ENCODE data around the gene ADGRB2.

Gene ADGRB2

DNA sequence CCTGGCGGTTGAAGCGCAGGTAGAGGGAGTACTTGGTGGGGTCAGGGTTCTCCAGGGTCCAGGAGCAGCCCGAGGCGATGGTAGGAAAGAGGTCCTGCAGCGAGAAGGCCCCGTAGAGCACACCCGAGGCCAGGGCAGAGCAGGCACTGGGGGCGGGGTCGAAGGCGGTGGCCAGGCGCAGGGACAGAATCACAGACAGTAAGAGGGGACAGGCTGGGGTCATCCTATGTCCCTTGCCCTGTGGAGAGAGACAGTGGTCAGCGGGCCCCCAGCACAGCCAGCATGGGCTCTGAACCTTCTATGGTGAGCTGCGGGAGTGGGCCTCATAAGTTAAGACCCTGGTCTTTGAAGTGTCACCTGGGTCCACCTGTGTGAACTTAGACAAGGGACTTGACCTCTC, 7.6 kb downstream of the ADGRB2 start:
- in situ Hi-C loops (cut with HindIII; ENCODE audit: low pct_ligation_motif_present, low pct_unique_long_range_greater_than_20kb, low sequenced_read_pairs): no loop called here
- DNase-seq: no peak

DNA sequence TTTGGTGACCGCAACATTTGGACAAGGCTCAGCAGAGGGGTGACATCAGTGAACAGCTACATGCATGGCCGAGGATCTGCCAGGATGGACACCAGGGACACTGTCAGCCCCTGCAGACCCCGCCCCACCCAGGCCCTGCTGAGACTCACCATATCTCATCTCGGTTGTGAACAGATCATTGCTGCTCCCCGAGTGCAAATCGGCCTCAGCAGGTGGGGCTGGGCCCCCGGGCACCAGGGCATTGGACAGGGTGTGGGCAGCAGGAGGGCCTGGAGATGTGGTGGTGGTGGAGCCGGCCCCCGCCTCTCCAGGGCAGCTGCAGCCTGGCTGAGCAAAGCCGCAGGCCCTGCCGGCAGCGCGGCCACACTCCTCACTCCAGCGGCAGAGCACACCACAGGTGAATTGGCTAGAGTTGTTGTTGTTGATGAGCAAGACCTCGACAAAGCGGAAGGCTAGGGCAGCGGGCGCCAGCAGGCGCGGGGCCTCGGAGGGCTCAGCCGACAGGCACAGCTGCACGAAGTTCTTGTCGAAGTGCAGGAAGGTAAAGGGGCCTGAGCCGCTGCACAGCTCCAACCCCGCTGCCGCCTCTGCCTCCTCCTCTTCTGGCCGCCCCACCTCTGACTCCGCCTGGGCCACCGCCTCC, 8.2 kb downstream of the ADGRB2 start:
- no peak for DNase-seq
- in situ Hi-C loops (cut with HindIII; ENCODE audit: low pct_ligation_motif_present, low pct_unique_long_range_greater_than_20kb, low sequenced_read_pairs): no loop called here

DNA sequence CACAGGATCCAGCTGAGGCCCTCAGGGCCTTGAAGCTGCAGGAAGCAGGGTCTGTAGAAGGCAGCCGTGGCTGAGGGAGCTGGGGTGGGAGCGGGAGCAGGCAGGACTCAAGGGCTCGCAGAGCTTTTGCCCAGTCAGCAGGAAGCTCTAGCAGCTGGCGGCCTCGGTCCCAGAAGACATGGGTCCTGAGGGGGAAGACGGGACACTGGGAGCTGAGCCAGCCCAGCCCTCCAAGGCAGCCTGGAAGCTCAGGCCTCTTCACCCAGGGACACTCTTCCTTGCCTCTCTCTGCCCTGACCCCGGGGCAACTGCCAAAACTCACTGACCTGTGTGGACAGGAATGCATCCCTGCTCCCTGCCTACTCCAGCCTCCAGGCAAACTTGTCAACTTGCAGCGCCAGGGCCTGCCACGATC, 8.9 kb downstream of the ADGRB2 start:
- DNase-seq: no peak
- in situ Hi-C loops (cut with HindIII; ENCODE audit: low pct_ligation_motif_present, low pct_unique_long_range_greater_than_20kb, low sequenced_read_pairs): no loop called here

DNA sequence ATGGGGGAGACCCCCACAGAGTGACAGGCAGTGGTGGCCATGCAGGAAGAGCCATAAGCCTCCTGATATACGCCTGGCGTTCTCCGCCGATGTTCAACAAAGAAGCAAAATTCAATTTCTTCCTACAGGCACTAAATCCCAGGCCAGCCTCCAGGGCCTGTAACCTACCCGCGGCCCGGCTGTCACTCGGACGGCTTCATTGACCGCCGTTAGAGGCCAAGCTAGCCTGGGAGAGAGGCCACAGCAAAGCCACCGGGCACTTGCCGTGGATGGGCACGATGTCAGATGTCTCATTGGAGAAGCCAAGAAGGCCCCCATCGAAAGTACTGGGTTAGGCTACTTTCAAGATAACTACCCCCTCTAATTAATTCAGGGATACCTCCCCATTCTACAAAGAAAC, 9.7 kb downstream of the ADGRB2 start:
- DNase-seq: no peak
- in situ Hi-C loops (cut with HindIII; ENCODE audit: low pct_ligation_motif_present, low pct_unique_long_range_greater_than_20kb, low sequenced_read_pairs): no loop called here

DNA sequence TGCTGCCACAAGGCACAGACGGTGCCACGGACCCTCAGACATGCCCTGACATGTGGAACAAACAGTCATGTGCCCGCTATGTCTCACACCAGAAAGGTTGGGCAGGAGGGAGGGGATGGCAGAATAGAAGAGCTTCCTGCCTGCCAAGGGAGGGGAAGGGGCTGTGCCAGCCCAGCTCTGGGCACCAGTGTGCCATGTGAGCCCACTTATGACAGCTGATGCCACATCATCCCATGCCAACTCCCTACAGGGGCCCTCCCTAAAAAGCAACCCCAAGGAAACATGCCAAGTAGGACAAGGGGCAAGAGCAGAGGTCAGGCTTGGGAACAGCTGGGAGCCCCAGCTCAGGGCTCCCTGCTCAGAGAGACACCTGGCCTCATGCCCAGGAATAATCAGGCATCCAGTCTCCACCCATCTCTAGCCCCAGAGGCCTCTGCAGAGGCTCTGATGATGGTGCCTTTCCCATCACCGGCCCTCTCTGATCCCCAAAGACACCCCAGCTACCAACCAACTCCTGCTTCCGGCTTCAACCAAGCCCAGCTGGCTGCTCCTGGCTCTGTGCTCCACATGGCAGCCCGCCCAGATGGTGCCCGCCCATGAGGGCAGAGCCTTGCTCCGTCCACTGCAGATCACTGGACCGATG, 10.3 kb downstream of the ADGRB2 start:
- in situ Hi-C loops (cut with HindIII; ENCODE audit: low pct_ligation_motif_present, low pct_unique_long_range_greater_than_20kb, low sequenced_read_pairs): no loop called here
- DNase-seq: no peak

DNA sequence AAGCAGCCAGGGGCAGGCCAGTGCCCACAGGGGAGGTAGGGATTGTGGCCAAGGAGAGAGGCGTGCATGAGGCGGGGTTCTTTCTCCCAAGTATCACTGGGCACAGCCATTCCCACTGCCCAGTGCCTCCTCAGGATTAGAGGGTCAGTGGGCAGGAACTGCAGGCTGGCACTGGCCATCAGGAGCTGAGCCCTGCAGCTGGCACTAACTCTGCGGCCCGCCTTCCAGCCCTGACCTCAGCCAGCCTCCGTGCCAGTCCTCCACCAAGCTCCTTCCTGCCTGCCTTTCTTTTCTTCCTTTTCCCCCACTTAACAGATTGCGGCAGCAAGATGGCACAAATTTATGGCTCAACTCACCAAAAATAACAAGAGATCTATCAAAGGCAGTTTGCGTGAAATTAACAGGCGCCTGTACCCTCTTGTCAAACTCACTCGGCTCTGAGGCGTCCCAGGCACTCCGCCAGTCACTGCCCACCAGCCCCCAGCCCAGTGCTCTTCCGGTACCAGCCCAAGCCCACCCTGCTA, 11.1 kb downstream of the ADGRB2 start:
- in situ Hi-C loops (cut with HindIII; ENCODE audit: low pct_ligation_motif_present, low pct_unique_long_range_greater_than_20kb, low sequenced_read_pairs): no loop called here
- no peak for DNase-seq

DNA sequence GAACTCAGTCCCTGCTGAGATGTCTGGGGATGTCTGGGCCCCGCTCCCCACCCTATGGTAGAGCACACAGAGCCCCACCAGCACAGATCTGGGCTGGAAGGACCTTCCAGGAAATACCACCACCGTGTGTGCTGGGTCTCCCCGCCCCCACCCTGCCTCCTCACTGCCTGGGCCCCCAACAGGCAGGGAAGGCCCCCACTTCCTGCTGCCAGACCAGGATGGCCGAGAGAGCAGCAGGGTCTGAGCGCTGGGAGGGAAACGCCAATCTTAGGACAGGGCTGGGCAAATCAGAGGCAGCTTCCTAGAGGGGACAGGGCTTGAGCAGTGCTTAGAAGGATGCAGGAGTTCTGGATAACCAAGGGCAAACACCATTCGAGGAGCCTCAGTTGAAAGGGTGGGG, 11.9 kb downstream of the ADGRB2 start:
- DNase-seq: no peak
- in situ Hi-C loops (cut with HindIII; ENCODE audit: low pct_ligation_motif_present, low pct_unique_long_range_greater_than_20kb, low sequenced_read_pairs): no loop called here

DNA sequence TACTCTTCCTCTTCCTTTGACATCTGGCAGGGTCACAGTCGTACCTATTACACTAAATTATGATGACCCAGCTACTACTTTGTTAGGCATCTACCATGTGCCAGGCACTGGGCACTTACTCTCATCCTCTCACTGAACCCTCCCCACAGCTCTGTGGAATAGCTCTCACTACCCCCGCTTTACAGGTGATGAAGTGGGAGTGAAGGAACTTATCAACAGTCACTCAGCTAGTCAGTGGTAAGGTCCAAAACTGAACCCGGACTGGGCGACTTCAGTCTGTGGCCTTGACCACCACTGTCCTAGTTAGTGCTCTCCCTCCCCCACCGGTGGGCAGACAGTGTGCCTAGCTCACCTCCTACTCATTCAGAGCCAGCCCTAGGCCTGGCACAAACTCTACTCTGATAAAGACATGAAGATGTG, 12.3 kb downstream of the ADGRB2 start:
- in situ Hi-C loops (cut with HindIII; ENCODE audit: low pct_ligation_motif_present, low pct_unique_long_range_greater_than_20kb, low sequenced_read_pairs): no loop called here
- no peak for DNase-seq

DNA sequence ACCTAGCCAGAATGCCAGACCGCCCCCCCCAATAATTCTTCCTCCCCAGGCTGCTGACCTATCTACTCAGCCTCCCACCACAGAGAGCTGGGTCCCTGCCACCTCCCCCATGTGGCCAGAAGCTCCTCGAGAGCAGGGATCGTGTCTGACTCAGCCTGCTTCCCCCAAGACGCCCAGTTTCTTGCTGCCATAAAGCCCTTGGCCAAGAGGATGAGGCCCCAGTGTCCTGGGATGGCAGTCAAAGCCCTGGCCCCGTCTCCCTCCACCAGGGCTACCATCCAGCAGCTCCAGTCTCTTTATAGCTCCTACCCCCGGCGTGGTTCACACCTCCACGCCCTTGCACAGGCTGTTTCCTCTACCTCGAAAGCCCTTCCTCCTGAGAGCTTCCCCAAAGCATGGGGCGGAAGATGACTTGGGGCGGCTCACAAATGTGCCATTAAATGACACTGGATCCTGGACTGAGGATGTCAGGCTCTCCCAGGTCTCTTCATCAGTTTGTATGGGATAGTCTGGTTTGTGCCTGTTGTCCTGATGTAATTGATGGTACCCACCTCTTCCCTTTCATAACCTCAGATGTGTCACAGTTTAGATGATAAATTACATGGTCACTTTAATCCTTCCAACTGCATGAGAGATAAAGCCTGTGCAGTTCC, 13.2 kb downstream of the ADGRB2 start:
- DNase-seq: no peak
- in situ Hi-C loops (cut with HindIII; ENCODE audit: low pct_ligation_motif_present, low pct_unique_long_range_greater_than_20kb, low sequenced_read_pairs): no loop called here

DNA sequence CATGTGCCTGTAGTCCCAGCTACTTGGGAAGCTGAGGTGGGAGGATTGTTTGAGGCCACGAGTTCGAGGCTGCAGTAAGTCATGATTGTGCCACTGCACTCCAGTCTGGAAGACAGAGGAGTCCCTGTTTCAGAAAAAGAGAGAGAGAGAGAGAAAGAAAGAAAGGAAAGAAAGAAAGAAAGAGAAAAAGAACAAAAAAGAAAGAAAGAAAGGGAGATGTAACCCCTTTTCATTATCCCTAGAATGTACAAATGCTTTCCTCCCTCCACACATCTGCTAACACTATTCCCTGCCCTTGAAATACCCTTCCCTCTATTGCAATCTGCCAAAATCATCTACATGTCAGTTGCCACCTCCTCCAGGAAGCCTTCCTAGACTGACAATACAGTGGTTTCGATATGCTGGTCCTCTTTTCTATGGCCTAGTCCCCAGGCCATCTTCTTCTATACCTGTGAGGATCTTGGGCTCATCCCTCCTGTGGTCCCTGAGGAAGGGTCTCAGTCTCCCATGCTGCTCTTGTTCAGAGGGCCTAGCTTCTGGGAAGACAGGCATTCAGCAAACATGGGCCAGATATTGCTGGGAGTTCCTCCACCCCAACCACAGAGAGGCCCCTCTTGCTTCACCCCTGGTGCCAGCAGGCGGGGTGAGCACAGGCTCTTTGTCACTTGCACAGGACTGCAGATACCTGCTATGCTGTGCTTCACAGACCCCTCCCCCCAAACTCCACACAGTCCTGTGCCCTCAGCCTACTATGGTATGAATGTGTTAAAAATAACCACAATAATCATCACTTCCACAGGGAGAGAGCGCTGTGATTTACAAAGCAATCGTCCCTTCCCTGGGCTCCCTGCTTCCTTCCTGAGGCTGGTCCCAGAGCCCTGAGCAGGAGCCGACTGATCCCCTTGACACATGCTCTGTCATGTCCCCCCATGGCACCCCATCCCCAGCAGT, 14.1 kb downstream of the ADGRB2 start:
- in situ Hi-C loops (cut with HindIII; ENCODE audit: low pct_ligation_motif_present, low pct_unique_long_range_greater_than_20kb, low sequenced_read_pairs): no loop called here
- no peak for DNase-seq

DNA sequence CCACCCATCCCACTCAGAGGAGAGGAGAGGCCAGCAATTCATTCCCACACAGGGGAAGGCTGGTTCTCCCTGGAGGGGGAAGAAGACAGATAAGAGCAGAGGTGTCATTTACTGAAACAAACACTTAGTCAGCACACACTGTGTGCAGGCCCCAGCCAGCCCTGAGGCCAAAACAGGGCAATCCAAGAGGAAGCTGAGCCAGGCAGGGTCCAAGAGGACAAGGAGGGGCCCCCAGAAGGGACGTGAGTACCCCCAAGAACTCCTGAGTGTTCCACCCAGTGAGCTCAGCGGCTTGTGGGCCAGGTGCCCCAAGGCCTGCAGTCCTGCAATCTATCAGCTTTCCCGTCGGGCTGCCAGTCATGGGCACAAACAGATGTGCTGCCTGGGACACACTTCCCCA, 15.8 kb downstream of the ADGRB2 start:
- in situ Hi-C loops (cut with HindIII; ENCODE audit: low pct_ligation_motif_present, low pct_unique_long_range_greater_than_20kb, low sequenced_read_pairs): no loop called here
- DNase-seq: no peak

DNA sequence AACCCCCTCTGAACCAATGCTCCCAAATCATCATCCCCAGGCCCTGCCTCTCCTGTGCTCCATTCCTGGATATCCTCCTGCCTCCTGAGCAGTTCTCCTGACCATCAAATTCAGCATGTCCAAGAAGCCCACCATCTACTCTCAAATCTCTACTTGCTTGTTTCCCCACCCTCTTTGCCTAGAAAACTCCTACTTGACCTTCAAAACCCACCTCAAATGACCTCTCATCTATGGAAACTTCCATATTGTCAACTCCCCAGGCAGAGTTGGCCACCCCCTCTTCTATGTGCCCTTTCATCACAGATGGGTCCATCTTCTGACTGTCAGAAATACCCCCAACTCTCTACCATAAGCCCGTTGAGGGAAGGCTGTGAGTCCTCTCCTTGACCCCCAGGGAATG, 16.8 kb downstream of the ADGRB2 start:
- DNase-seq: no peak
- in situ Hi-C loops (cut with HindIII; ENCODE audit: low pct_ligation_motif_present, low pct_unique_long_range_greater_than_20kb, low sequenced_read_pairs): no loop called here

DNA sequence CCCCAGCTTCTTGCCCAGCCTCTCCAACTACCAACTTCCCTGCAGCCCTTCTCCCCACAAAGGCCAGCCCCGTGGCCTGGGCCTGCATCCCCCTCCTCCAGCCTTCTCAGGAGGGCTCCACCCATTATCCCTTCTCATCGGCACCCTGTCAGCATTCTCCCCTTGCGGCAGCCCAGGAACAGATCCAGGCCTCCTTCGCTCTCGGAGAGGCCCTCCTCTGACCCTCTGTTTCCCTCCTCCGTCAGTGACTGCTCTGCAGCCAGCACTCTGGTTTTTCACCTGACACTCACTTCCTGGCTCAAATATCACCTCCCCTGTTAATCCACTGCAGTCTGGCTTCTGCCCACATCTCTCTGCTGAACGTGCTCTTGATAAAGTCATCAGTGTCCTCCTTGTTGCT, 17.5 kb downstream of the ADGRB2 start:
- DNase-seq: no peak

DNA sequence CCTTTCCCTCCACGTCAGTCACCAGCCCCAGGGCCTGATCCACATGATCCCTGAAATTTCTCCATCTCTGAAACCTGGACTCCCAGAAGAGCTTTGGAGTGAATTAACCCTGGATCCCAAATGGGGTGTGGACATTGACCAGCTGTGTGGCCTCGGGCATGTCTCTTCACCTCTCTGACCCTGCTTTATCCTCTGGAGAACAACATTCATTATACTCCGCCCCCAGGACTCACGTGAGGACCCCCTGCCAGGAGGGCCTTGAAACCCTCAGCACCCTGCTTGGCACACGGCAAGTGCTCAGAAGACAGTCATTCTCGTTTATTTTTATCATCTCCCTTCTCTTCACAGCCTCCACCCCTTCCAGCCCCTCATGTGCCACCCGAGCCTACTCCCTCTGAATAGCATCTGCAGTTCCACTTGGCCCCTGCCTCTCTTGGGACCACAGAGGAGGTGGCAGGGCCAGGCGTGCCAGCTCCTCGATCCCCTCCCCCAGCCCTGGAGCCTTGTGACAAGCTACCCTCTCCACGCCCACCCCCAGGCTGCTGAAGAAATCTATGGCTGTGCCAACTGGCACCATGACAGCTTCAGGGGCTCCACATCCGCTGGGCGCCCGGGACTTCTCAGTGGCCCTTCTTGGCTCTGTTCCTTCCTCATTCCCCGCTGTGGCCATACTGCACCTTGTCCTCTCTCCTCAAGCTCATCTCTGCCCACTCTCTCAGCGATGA, 18.0 kb downstream of the ADGRB2 start:
- no peak for DNase-seq
- in situ Hi-C loops (cut with HindIII; ENCODE audit: low pct_ligation_motif_present, low pct_unique_long_range_greater_than_20kb, low sequenced_read_pairs): no loop called here

More for the DNA sequence above, 17.5 kb downstream of the ADGRB2 start:
- in situ Hi-C loops (cut with HindIII; ENCODE audit: low pct_ligation_motif_present, low pct_unique_long_range_greater_than_20kb, low sequenced_read_pairs): no loop called here

DNA sequence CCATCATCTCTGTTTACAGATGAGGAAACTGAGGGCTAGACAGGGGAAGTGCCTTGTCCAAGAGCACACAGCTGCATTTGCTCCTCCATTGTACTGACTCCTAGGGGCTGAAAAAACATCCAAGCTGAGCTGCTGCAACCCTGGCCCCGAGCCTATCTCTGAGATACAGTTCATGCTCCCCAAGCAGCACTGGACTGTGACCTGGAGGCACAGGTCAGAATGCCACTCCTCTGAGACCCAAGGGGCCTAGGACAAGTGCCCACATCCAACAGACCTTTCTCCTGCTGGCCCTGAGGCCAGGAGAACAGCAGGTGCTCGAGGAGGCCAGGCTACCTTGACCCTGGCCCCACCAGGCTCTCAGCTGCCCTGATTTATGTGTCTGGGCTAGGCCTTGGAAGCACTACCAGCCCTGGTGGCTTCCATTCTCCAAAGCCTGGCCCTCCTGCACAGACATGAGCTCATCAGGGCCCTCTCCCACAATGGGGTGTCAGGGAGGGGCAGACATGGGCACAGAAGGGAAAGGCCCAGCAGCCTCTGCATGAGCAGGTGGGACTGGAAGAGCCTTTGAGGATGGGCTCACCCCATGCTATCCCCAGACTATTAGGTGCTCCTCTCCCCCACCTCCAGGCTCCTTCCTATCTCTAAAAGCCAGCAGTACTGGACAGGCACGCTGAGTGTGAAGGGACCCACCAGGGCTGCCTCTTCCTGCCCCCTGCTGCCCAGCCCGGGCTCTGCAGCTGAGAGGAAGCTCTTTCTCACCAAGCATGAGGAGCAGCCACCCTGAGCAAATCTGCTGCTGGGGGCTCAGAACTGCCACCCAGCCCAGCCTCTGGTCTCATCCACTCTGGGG, 18.8 kb downstream of the ADGRB2 start:
- peak; percentile 61 for DNase-seq
- in situ Hi-C loops (cut with HindIII; ENCODE audit: low pct_ligation_motif_present, low pct_unique_long_range_greater_than_20kb, low sequenced_read_pairs): no loop called here

DNA sequence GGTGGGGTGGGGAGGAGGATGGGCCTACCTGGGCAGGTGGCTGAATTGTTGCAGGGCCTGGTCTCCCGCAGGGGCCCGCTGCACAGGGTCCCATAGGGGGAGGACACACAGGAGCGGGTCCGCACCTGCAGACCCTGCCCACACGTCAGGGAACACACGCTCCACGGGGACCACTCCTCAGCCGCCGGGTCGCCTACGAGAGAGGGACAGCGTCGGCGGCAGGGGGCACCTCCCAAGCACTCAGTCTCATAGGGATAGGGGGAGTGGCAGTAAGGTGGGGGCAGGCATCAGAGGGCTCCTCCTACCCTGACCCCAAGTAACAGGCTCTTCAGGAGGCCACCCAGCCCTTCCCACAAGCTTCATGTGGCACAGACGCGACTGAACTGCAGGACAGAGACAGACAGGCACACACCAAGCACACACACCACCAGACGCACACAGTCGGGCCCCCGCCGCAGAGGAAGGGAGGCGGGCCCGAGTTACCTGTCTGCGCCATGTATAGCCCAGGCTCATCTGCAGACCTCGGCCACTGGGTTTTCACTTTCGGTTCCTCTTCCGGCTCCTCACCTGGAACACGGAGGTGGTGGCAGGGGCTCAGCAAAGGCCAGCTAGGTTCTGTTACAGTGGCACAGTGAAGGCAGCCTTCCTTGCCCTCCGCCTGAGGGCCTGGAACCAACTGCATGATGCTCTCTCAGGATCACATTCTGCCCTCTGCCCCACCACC, 19.8 kb downstream of the ADGRB2 start:
- no peak for DNase-seq
- in situ Hi-C loops (cut with HindIII; ENCODE audit: low pct_ligation_motif_present, low pct_unique_long_range_greater_than_20kb, low sequenced_read_pairs): no loop called here
